Activated CD4-positive, alpha-beta T cell treated with anti-CD3 and anti-CD28 coated beads, Interleukin-2, amount 50 U/mL, for 16 hours (primary cell): ENCODE data around the gene GFAP.

ENCODE experiments used
- DNase-seq: peaks from one replicate; pipeline ENCODE4 v3.0.0-alpha.2; 2020

GFAP gene

GRCh38 chr17:44930667-44931066, 15.4 kb upstream of the GFAP start:
- no peak for DNase-seq

- no peak for DNase-seq
Measured at GRCh38 chr17:44928950-44929720, 13.8 kb upstream of the GFAP start.

- no peak for DNase-seq
Measured at GRCh38 chr17:44928136-44928535, 12.8 kb upstream of the GFAP start.

- no peak for DNase-seq
Measured at GRCh38 chr17:44927696-44928095, 12.4 kb upstream of the GFAP start.

DNA sequence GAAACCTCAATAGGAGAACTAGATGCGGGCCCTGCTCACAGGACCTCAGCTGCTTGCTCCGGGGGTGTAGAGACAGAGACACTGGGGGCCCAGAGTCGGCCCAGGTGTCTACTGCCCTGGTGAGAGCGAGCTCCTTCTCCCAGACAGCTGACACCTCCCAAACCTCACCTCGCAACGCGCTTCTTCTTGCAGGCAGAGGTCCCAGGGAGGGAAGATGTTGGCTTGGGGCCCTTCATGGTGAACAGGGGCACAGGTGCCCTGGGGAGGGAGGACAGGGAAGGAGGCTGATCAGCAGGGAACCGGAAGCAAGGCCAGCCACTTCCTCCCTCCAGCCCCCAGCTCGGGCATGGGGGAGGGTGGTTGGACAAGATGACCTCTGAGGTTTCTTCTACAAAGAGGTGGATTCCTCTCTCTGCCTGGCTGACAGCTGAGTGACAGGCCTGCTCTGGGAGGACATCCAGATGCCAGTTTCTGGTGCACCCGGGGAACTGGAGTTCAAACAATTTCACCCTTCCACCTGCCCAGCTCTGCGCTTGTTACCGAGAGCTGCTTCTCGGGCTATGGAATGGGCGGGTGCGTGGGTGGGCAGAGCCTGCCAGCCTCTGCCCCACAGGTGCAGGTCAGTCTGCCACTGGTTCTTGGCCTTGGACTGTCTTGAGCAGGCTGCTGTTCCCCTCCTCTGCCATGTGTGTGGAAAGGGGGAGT, 11.7 kb upstream of the GFAP start:
- no peak for DNase-seq

- no peak for DNase-seq
Measured at GRCh38 chr17:44925731-44926697, 10.7 kb upstream of the GFAP start.

DNA sequence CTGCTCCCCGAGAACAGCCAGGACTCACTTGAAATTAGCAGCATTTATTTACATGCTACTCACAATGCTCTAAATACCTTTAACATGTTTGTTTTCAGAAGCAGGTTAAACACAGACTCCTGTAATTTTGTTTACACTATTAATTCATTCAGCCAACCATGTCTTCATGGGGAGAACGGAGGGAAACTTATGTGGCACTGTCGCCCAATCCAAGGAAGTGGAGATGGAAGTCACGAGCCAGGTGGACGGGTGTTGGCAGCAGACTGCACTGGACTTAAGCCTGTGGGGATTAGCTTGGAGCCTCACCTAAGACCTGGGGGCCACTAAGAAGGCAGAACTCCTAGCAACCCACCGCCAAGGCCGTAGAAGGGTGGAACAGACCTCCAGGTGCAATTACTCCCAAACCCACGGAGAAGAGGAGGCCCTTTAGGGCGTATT, 8.8 kb upstream of the GFAP start:
- no peak for DNase-seq

DNA sequence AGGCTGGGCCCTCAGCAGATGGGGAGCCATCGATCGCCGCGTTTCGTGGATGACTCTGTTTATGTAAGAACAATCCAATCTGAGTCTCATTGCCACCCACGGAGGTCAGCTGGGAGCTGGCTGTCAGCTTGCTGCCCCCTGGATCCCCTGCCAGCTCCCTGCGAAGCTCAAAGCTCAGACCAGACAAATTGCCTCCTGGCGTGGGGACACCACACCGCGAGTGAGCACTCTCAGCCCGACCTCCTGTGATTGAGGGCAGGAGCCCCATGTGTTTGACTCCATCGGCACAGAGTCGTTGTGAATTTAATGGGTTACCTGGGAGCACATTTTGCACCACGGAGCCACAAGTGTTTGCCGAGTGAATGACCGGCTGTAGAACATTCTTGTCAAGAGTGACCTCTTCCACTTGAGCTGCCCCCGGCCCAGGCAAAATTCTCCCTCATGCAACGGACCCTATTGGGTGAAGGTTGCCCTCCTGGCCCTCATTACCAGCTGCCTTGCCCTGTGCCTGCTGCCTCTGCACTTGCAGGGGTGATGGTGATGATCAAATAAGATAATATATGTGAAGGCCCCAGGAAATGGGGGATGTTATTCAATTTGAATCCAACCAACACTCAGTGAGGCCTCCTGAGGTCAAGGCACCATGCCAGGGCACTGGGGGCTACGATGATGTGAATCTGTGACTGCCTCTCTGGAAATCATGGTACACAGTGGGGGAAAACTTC, 7.6 kb upstream of the GFAP start:
- no peak for DNase-seq

GRCh38 chr17:44922136-44922535, 6.8 kb upstream of the GFAP start:
- no peak for DNase-seq

DNA sequence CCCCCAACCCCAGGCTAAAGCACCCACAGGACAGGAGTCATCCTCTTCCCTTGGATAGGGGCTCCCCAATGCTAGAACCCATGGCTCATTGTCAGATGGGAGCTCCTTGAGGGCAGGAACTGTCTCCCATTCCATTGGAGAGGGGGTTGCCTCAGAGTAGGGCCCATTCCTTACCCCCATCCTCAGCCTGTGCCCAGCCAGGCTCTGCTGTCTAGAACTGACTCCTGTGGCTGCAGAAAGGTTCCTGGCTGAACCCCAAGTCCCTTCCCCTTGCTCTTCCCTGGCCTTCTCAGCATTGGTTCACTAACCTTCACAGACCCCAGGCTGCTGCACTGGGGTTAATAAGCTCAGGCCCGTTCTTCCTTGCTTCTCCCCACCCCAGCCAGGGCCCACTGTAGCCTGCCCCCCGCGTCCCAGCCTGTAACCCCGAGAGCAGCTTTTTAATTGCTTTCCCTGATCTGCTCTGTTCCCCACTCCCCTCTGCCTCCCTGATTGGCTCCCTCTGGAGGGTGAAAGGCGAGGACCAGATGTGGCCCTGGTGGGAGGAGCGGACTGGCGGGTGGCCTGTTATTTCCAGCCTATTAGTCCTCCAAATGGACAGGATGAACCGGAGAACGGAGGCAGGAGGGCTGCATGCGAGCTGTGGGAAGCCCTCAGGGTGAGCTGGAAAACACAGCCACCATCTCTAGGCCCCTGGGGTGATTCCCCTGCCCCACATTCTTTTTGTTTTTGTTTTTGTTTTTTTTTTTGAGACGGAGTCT, 6.0 kb upstream of the GFAP start:
- DNase-seq = no peak

DNA sequence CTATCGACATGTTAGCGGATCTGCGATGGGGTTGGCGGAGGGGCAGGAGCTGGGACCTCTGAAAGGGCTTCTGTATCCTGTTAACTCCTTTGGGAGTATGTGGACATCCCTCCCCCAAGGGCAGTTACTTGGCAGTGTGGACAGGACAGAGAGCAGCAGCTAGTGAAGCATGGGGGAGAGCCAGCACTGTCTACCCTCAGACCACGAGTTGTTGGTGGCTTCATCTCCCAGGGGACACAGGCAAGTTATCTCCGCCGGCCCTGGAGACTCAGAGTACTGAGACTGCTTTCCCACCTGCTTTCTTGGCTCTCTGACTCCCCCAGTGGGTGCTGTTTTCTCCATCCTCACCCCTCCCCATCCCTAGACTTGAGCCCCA, 5.3 kb upstream of the GFAP start:
- no peak for DNase-seq

DNA sequence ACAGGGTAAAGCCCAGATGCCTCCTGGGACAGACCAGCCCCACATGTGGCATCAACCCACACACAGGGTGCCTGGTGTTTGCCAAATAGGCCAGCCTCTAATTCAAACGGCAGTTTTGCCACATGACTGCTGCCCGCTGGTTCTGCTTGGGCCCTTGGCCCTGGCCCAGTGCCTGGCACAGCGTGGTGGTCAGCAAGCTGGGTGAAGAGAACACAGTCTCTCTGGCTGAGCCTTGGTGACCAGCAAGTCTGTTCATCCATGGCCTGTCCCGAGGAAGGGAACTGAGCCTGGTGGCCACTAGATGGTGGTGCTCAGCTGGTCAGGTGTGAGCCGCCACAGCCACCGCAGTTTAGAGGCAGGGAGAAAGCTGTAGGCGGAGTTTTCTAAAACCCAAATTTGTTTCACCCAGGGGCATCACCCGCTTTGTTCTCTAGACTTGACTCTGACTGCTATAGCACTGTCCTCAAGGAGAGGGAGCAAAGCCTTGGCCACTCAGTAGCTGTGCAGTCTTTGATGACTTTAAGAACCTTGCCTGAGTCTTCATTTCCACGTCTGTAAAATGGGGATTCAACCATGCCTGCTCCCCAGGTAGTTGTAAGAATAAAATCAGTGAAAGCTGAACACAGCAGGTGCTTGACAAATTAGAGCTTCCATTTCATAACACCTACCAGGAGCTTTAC, 4.7 kb upstream of the GFAP start:
- peak; percentile 65 for DNase-seq

GRCh38 chr17:44919411-44919810, 4.1 kb upstream of the GFAP start:
- no peak for DNase-seq

GRCh38 chr17:44918006-44918405, 2.7 kb upstream of the GFAP start:
- DNase-seq = no peak

- DNase-seq = no peak
Measured at GRCh38 chr17:44917456-44917855, 2.2 kb upstream of the GFAP start.

- DNase-seq = no peak
Measured at GRCh38 chr17:44916781-44917241, 1.5 kb upstream of the GFAP start.

DNA sequence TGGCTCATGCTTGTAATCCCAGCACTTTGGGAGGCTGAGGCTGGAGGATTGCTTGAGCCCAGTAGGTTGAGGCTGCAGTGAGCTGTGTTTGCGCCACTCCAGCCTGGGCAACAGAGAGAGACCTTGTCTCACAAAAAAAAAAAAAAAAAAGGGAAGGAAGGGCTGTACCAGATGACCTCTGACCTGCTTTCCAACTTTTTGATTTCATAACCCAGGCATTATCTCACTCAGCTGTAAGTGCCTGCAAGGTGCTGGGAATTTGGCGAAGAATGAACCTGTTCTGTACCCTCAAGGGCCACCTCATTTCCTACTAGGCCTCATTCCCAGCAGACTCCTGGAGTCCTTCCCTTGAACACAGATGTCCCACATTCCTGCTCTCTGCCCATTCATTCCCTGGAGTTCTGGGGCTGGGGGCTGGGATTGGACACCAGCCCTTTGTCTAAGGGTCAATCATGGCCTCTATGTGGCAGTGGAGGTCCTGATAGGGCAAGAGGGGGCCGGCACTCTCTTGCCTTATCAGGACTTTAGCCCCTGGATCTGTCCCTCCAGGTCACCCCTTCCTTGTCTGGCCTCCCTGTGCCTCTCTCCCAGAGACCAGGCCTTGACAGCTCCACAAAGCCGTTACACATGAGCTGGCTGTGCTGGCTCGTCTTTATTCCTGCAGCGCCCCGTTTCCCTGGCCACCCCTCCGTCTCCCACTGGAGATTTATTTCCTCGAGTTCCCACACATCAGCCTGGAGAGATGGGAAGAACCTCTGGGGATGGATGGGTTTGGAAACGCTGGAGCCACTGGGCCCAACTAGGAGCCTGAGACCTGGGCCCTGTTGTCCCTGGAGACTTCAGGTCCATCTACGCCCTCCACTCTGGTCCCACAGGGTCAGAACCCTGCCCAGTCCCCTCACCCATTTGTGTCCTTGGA, 821 bp upstream of the GFAP start:
- no peak for DNase-seq

DNA sequence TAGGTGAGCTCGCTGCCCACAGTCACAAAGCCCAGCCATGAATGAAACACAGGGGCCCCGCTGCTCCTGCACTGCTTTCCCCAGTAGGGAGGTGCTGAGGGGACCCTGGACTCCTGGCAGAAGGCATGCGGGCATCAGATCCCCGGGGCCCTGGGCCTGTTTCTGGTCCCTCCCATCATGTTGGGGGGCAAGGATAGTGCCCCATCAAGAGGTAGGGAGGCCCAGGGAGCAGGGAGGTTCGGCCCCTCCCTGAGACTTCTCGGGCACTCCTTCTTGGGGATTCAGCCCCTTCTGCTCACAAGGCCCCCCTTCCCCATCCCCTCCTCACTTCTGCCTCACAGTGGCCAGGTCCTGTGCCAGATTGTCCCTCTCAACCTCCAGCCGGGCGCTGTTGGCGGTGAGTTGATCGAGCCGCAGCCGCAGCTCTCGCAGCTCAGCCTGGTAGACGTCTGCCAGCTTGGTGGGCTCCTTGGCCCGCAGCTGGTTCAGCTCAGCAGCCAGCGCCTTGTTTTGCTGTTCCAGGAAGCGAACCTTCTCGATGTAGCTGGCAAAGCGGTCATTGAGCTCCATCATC, 515 bp downstream of the GFAP start:
- no peak for DNase-seq

DNA sequence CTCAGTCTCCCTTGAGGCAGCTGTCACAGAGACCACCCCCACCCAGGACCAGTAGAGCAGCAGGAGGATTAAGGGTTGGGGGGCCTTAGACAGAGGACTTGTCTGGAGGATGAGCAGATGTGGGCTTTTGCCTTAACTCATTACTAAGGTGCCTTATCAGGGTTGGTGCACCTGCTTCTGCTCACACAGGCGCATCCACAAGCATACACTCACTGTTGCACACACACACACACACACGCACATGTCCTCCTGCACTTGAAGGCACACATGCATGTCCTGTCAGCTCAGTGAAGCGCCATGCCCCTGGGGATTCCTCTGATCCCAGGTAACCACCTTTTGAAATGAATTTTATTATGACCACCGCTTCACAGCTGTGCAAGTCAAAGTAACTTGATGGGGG, 1.2 kb downstream of the GFAP start:
- DNase-seq = no peak

- DNase-seq = no peak
Measured at GRCh38 chr17:44913676-44914075, 1.6 kb downstream of the GFAP start.
